ENCODE data around the gene SPCS2.

DNA sequence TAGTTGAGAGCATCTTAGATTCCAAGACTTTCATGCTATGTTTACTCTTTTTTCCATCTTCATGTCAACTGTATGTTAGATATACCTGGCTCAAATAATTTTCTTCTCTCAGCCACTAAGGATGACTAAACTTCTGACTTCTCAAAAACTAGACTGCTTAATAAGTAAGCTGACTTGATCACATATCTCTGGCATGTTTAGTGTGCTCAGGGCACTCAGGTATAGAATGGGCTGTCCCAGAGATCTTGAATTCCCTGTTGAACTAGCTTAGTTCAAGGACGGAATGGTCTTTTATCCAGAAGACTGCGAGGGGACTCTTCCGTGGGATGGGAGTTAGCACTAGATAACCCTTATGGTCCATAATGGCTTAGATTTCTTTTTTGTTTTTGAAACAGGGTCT is 52.6 kb downstream of the SPCS2 start:
- TF ChIP-seq, protein P1, sequence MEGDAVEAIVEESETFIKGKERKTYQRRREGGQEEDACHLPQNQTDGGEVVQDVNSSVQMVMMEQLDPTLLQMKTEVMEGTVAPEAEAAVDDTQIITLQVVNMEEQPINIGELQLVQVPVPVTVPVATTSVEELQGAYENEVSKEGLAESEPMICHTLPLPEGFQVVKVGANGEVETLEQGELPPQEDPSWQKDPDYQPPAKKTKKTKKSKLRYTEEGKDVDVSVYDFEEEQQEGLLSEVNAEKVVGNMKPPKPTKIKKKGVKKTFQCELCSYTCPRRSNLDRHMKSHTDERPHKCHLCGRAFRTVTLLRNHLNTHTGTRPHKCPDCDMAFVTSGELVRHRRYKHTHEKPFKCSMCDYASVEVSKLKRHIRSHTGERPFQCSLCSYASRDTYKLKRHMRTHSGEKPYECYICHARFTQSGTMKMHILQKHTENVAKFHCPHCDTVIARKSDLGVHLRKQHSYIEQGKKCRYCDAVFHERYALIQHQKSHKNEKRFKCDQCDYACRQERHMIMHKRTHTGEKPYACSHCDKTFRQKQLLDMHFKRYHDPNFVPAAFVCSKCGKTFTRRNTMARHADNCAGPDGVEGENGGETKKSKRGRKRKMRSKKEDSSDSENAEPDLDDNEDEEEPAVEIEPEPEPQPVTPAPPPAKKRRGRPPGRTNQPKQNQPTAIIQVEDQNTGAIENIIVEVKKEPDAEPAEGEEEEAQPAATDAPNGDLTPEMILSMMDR (IDR thresholded peaks at IDR 0.05), result no peak
- no peak for TF ChIP-seq POLR2A (IDR thresholded peaks at IDR 0.05)

Data from testis (tissue), 2 donors.